PC-9 (cell line): ENCODE data around the gene TANGO6.

Experiments used
- EZH2 ChIP-seq: fragments of 200-600 bp; sonication (generic); IDR thresholded peaks from 2 replicates; pipeline ENCODE4 v1.8.0; 2017; ENCODE audit warnings: antibody characterized with exemption, low read depth
- TF ChIP-seq, protein P1 (sequence below): fragments of 200-600 bp; sonication (generic); conservative IDR thresholded peaks from 2 replicates; pipeline ENCODE4 v1.6.1; 2017; ENCODE audit warnings: mixed run types, antibody characterized with exemption, mild to moderate bottlenecking, moderate library complexity

- TF ChIP-seq, protein P1, sequence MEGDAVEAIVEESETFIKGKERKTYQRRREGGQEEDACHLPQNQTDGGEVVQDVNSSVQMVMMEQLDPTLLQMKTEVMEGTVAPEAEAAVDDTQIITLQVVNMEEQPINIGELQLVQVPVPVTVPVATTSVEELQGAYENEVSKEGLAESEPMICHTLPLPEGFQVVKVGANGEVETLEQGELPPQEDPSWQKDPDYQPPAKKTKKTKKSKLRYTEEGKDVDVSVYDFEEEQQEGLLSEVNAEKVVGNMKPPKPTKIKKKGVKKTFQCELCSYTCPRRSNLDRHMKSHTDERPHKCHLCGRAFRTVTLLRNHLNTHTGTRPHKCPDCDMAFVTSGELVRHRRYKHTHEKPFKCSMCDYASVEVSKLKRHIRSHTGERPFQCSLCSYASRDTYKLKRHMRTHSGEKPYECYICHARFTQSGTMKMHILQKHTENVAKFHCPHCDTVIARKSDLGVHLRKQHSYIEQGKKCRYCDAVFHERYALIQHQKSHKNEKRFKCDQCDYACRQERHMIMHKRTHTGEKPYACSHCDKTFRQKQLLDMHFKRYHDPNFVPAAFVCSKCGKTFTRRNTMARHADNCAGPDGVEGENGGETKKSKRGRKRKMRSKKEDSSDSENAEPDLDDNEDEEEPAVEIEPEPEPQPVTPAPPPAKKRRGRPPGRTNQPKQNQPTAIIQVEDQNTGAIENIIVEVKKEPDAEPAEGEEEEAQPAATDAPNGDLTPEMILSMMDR, result no peak
- no peak for TF ChIP-seq EZH2
Measured at GRCh38 chr16:68893710-68894705, 50.7 kb downstream of the TANGO6 start.
